Measurements from ENCODE around the gene KIF1A. TPM values are rescaled to one million over a fixed set of nuclear protein-coding genes. Genes with fewer than 3 reads are reported as not detected.
A peak's percentile ranks its signal among the peaks of the same experiment; 100 is the strongest.

Gene KIF1A
- total RNA-seq, 3 donors from 2014 or later = 1.5 to 17.2 (median 1.9) TPM

DNA sequence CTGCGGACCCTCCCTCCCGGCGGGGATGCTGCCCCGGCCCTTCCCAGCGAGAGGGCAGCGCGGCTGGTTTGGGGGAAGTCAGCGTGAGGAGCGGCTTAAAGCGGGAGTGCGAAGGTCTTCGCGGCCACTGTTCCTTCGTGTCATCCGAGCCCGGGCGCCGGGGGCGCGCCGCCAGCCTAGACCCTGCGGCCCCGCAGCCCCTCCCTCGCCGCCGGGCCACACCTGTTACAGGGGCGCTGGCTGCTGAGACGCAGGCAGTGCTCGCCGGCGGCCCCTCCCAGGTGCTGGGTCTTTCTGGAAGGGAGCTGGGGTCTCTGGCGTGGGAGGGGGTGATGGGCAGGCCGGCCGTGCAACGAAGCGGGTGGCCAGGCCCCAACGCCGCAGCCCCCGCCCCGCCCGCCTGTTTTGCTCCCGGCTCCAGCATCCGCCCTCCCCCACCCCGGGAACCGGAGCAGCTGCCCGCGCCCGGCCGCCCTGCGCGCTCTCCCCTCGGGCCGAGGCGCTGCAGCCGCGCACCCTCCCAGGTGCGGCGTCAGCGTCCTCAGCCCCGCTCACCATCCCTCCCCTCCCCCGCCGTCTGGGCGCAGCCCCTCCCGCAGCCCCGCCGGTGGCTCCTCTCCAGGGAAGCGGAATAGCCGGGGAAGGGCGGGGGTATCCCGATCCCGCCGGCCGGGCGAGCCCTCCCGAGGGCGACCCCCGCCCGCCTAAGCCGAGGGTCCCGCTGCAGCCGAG lies 727 bp downstream of the KIF1A start:
- intact Hi-C loops (cut with DNase I, micrococcal nuclease) = no loop called here
- Histone ChIP-seq H3K4me1 (ENCODE audit: low read depth) (peaks cover 10% of the 10 kb centered on the region), H3K4me3 (no peak overlapping the region), H3K36me3 (ENCODE audit: low read depth) (no peaks in the 10 kb centered on the region), H3K9me3 (no peaks in the 10 kb centered on the region)
- no peak for DNase-seq
- no peak for ATAC-seq
- no peak for TF ChIP-seq CTCF (IDR thresholded peaks at IDR 0.05)

- Histone ChIP-seq H3K4me1 (ENCODE audit: low read depth) (peaks cover 10% of the 10 kb centered on the region), H3K4me3 (no peak overlapping the region), H3K9me3 (no peaks in the 10 kb centered on the region), H3K36me3 (ENCODE audit: low read depth) (no peaks in the 10 kb centered on the region)
- intact Hi-C loops (cut with DNase I, micrococcal nuclease) = no loop called here
- ATAC-seq (peak; percentile 16), DNase-seq (no peak)
- TF ChIP-seq CTCF (IDR thresholded peaks at IDR 0.05) = no peak
Measured at GRCh38 chr2:240818293-240819125, 1.5 kb downstream of the KIF1A start.

DNA sequence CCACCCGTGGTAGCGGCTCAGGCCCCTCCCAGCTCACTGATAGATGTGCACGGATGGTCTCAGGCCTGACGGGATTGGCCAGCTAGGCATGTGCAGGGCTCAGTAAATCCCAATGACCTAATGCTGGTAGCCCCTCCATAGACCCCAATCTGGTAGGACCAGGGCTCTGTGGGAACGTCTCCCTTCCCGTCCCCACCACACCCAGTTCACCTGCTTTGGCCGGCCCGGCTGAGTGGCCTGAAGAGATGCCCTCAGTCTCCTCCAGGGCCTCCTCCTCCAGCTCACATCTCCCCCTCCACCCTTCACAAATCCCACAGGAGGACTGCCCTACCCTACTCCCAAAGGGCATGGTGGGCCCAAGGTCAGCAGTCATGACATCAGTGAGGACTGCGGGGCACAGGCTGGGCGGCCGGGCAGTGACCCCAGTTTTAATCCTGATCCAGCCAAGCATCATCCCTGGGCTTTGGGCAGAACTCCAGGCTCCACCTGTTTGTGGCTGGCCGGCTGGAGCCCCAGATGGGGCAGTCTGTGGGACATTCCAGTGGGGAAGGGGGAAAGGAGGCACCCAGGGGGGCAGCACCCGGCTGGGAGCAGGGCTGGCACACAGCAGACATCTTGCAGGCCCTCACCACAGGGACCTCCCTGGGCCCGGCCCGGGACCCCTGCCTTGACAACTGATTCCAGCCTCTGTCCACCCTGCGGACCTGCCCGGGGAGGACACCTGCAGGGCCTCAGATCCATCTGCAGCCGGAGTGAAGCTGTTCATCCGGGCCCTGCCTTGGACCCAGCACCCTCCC lies 2.3 kb downstream of the KIF1A start:
- no peak for TF ChIP-seq CTCF (IDR thresholded peaks at IDR 0.05)
- ATAC-seq (no peak), DNase-seq (no peak)
- H3K4me3 ChIP-seq = no peak overlapping the region
- no peaks in the 10 kb centered on the region for H3K9me3 ChIP-seq
- H3K4me1 ChIP-seq (ENCODE audit: low read depth) = peaks cover 10% of the 10 kb centered on the region
- no peaks in the 10 kb centered on the region for H3K36me3 ChIP-seq (ENCODE audit: low read depth)
- intact Hi-C loops (cut with DNase I, micrococcal nuclease) = no loop called here

DNA sequence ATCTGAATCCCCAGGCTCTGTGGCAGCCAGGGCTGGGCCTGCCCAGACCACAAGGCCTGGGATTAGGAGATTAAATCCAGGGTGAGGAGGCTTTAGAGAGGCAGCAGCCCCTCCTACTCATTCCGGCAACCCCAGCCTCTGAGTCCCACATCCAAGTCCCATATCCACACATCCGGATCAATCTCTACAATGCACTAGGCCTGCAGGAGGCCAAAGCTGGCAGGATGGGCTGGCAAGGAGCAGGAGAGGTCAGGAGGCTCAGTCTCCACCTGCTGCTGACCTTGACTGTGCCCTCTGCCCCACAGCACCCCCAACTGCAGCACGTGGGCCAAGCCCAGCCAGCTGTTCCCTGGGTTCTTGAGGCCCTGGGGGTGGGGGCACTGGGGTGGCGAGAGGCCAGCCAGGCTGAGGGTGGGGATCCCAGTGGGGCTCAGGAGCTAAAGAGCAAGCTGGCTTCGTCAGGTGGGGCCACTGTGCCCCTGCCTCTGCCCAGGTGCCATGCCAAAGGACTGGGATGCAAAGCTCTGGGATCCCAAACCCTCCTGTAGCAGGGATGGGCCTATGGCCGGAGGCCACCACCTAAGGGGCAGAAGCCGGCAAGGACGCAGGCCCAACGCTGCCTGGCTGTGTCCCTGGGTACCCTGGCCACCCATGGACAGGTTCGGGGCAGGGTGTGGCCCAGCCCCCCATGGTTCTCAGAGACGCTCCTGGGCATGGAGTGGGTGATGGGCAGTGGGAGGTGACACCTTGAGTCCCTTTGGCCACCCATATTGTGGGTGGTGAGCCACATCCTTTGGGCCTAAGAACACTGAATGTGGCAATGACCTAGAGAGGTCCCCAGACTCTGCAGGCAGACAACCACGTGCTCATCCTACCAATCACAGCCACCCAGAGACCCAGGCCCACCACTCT lies 3.2 kb downstream of the KIF1A start:
- Histone ChIP-seq H3K9me3 (peaks cover 2% of the 10 kb centered on the region), H3K4me3 (no peak overlapping the region), H3K36me3 (ENCODE audit: low read depth) (no peaks in the 10 kb centered on the region), H3K4me1 (ENCODE audit: low read depth) (peaks cover 10% of the 10 kb centered on the region)
- no peak for TF ChIP-seq CTCF (IDR thresholded peaks at IDR 0.05)
- DNase-seq (no peak), ATAC-seq (no peak)
- intact Hi-C loops (cut with DNase I, micrococcal nuclease) = no loop called here
